LNCAP (cell line): Measurements from ENCODE around the gene MMAB.

Experiments used
- TF ChIP-seq, protein P1 (sequence below): fragments of 450-650 bp; IDR thresholded peaks from 2 replicates; pipeline ENCODE4 v1.5.1; 2017; ENCODE audit warnings: mild to moderate bottlenecking

Gene MMAB

DNA sequence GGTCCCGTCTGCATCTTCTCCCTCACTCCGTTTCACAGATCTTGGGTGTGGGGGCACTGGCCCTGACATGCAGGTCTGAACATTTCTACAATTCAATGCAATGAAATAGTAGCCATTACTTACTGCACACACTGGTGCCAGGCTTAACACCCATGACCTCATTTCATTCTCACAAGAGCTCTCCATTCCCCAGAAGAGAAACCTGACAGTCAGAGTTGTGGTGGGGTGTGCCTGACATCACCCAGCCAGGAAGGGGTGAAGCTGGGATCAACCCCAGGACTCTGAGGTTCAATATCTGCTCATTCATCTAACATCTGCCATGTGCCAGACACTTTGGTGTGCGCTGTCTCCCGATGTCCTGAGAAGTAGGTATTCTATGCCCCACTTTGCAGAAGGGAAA is 35.0 kb upstream of the MMAB start:
- TF ChIP-seq, protein P1, sequence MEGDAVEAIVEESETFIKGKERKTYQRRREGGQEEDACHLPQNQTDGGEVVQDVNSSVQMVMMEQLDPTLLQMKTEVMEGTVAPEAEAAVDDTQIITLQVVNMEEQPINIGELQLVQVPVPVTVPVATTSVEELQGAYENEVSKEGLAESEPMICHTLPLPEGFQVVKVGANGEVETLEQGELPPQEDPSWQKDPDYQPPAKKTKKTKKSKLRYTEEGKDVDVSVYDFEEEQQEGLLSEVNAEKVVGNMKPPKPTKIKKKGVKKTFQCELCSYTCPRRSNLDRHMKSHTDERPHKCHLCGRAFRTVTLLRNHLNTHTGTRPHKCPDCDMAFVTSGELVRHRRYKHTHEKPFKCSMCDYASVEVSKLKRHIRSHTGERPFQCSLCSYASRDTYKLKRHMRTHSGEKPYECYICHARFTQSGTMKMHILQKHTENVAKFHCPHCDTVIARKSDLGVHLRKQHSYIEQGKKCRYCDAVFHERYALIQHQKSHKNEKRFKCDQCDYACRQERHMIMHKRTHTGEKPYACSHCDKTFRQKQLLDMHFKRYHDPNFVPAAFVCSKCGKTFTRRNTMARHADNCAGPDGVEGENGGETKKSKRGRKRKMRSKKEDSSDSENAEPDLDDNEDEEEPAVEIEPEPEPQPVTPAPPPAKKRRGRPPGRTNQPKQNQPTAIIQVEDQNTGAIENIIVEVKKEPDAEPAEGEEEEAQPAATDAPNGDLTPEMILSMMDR = no peak

DNA sequence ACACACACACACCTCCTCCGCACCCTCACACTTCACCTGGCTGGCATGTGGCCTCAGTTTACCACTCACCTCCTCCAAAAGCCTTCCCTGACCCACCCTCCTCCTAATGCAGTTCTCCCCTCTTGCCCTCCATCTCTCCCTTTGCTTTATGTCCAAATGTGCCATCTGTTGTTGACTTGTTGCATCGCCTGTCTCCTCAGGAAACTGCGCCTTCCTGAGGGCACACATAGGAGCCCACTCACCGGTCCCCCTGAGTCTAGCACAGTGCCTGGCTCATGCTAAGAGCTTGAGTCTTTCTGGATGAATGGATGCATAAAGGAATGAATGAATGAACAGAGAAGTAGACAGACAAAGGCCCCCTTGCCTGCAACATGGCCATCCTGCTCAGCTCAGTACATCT is 34.3 kb upstream of the MMAB start:
- TF ChIP-seq, protein P1 = no peak

DNA sequence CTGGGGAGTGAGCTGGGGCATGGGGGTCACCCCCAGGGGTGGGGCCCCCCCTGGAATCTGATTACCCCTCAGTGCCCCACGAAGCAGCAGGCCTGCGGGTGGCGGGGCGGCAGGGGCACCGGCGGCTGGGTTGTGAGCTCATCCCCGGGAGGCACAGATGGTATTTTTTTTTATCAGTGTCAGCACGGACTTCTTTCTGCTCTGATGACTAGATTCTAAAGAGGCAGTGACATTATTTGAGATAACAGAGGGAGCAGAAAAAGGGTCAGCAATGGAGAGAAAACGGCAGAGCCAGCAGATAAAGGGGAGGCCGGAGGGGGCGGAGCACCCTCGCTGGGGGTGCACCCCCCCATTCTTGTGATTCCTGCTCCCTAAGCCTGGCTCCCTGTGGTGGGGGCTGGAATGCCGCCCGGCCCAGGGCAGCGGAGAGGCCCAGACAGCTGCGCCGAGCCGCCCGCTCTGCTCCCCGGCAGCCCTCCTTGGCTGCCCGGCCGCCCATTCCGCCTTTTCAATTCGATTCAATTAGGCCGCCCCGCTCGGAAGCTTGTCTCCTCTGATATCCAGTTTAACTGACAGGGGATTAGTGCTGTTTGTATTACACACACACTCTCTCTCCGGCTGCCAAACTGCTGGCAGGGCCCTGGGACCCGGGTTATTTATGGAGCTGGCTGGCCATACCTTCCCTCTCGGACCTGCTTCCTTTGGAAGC is 33.2 kb upstream of the MMAB start:
- TF ChIP-seq, protein P1 = no peak

GRCh38 chr12:109605599-109606228 is 32.4 kb upstream of the MMAB start:
- TF ChIP-seq, protein P1 = no peak

DNA sequence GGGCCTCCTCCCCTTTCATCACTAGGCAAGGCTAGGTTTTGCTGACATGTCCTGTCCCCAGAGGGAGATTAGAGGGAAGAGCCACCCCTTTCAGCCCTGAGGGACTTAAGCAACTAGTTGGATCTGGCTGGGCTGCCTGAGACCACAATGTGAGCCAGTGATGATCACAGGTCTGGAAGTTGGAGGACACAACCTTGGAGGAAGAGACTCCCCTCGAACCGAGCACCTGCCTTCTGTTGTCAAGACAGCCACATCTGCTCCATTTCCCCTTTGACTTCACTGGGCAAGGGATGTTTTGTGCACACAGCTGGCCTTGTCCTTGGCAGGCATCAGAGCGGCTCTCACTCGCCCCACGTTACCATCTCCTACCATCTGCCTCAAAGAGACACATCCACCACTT is 31.7 kb upstream of the MMAB start:
- TF ChIP-seq, protein P1 = no peak

GRCh38 chr12:109604132-109604585 is 30.9 kb upstream of the MMAB start:
- TF ChIP-seq, protein P1 = no peak

- TF ChIP-seq, protein P1 = no peak
Observed at GRCh38 chr12:109601557-109601956, 28.3 kb upstream of the MMAB start.
